GM12873 (cell line): Measurements from ENCODE around the gene SLFN12.

ENCODE experiments used
- TF ChIP-seq, protein P1 (sequence below): IDR thresholded peaks from 2 replicates; pipeline ENCODE4 v1.5.1; 2012; ENCODE audit warnings: low read depth, mild to moderate bottlenecking, moderate library complexity, low read length, control low read depth; ENCODE audit not compliant: insufficient read depth; ENCODE audit errors: missing control alignments

SLFN12 gene

DNA sequence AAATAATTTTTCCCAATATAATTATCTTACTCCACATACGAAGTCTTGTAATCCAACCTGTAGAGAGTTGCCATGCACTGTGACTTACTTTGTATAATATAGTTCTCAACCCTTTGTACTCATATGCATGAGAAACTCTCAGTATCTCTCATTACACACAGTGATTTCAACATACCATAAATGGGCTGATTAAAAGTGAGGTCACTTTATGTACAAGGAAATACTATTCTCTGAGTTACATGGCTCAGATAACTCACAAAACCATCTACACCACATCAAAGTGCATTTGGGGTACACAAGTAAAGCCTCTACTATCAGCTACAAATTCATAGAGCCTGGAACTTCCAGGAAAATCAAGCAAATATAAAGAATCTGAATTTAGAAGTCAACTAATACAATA lies 27.9 kb downstream of the SLFN12 start:
- TF ChIP-seq, protein P1, sequence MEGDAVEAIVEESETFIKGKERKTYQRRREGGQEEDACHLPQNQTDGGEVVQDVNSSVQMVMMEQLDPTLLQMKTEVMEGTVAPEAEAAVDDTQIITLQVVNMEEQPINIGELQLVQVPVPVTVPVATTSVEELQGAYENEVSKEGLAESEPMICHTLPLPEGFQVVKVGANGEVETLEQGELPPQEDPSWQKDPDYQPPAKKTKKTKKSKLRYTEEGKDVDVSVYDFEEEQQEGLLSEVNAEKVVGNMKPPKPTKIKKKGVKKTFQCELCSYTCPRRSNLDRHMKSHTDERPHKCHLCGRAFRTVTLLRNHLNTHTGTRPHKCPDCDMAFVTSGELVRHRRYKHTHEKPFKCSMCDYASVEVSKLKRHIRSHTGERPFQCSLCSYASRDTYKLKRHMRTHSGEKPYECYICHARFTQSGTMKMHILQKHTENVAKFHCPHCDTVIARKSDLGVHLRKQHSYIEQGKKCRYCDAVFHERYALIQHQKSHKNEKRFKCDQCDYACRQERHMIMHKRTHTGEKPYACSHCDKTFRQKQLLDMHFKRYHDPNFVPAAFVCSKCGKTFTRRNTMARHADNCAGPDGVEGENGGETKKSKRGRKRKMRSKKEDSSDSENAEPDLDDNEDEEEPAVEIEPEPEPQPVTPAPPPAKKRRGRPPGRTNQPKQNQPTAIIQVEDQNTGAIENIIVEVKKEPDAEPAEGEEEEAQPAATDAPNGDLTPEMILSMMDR = no peak

DNA sequence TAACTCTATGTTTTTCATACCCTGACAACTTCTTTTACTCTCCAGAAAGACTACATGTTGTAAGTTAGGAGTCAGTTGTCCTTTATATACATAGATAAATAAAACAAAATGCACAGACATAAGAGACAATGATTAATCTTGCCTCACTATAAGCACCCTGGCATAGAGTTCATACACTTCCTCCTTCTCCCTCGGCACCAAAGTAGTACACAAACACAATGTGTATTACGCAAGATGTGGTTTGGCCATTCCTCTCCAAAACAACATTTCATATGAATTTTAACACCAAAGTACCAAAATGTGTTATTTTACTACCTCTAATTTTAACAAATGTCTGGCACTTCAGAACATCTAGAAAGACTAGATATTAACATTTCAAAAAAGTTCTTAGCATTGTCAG lies 41.6 kb downstream of the SLFN12 start:
- TF ChIP-seq, protein P1 = no peak

DNA sequence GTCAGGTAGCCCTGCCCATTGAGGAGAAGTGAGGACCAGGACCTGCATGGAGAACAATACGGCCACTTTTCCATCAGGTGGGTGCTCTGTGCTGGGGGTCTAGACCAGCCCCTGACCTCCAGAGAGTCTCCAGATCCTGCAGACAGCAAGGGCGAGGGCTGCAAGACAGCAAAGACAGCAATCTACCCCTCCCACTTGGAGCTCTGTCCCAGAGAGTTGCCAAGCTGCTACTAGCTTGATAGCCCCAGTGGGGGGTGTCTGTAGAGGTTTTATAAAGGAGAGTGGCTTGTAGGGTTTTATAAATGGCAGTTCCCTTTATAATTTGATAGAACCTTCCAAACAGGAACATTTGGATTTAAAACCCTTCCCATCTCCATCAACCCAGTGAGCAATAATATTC lies 42.1 kb downstream of the SLFN12 start:
- TF ChIP-seq, protein P1 = no peak

DNA sequence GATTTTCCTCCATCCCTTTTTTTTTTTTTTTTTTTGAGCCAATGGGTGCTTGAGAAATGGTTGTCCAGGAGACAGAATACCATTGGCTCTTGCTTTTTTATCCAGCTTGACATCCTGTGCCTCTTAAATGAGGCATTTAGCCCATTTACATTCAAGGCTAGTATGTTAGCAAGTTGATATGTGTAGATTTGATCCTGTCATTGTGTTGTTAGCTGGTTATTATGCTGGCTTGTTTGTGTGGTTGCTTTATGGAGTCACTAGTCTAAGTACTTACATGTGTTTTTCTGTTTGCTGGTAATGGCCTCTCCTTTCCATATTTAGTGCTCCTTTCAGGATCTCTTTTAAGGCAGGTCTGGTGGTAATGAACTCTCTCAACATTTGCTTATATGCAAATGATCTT lies 44.8 kb downstream of the SLFN12 start:
- TF ChIP-seq, protein P1 = no peak

DNA sequence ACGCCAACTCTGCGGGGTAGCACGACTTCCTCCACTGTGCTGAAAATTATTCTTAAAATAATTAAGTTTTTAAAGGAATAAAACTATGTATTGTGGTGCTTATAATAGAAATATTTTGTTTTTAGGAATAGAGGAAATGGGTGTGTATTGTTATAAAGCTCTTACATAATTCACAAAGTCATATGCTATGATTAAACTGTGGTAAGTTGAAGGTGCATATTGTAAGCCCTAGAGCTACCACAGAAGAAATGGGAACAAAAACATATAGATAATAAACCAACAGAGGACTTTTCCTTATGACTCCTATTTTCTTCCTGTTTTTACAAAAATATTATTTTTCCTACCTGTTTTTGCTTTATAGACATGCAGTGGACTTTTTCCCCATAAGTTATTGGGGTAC lies 54.6 kb downstream of the SLFN12 start:
- TF ChIP-seq, protein P1 = no peak

DNA sequence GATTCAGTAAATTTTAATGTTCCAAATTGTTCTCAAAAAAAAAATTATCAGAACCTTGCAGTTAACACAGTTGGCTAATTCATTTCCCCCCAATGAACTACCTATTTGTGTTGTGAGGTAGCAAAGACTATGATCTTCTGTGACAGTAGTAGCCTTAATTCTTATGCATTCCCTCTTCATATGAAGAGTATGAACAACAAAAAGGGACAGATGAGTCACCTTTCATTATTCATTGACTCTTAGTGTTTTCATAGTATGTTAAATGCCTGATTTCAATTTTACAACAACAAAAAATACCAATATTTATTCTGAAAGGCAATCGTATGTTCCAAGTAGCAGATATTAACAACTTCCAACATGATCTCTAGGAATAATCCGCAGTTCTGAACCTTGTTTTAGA lies 55.2 kb downstream of the SLFN12 start:
- TF ChIP-seq, protein P1 = no peak

DNA sequence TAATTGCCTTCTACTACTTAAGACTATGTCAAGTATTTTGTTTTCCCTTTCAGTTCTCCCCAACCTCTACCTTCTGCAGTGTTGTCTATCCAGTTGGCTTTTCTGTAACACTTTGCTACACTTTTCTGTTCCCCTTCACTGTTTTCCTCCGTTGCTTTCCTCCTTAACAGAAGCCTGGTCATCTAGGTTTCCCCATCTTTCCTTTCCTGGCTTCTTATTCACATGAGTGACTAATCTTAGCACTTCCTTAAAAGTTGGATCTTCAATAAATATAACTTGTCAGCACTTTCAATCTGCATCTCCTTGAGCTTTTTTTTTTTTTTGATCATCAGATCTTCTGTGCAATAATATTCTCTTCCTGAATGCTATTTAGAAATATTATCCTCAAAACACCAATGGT lies 56.1 kb downstream of the SLFN12 start:
- TF ChIP-seq, protein P1 = no peak
